CD14-positive monocyte (primary cell): ENCODE measurements around the gene ZNF81. TPM values are rescaled to one million over a fixed set of nuclear protein-coding genes. Genes with fewer than 3 reads are reported as not detected.

Experiments
- DNase-seq, 3 donors: peaks; one replicate each; pipeline ENCODE4 v3.0.0-alpha.2; 2011 to 2022
- H2AFZ ChIP-seq: 2 replicates; pipeline ENCODE4 v1.6.0; 2012; ENCODE audit warnings: mild to moderate bottlenecking, low read depth, low read length, inconsistent platforms; ENCODE audit not compliant: insufficient read depth, poor library complexity, severe bottlenecking
- H3K27ac ChIP-seq, 2 donors: 1 replicate in 1 of 2; 2 replicates in 1 of 2; pipeline ENCODE4 v1.5.1; 2012 to 2013; ENCODE audit warnings: low read length in 2 of 2, control low read depth in 1 of 2, inconsistent platforms in 1 of 2, low read depth in 1 of 2, mild to moderate bottlenecking in 1 of 2
- H3K27me3 ChIP-seq, 2 donors: one replicate each; pipeline versions ENCODE4 v1.6.0 to v1.6.1; 2011 to 2013; ENCODE audit warnings: low read length in 2 of 2; ENCODE audit not compliant: control insufficient read depth in 2 of 2, insufficient read depth in 2 of 2
- H3K36me3 ChIP-seq, 2 donors: replicated peaks in 1 of 2; 1 replicate in 1 of 2; 2 replicates in 1 of 2; pipeline versions ENCODE4 v1.5.1 to v1.6.1; 2012 to 2013; ENCODE audit warnings: low read length in 2 of 2, control low read depth in 1 of 2, inconsistent platforms in 1 of 2, mild to moderate bottlenecking in 1 of 2; ENCODE audit not compliant: insufficient read depth in 2 of 2, control insufficient read depth in 1 of 2
- H3K4me1 ChIP-seq, 2 donors: 1 replicate in 1 of 2; 2 replicates in 1 of 2; pipeline versions ENCODE4 v1.5.1 to v1.6.1; 2012 to 2013; ENCODE audit warnings: low read length in 2 of 2, control low read depth in 1 of 2, inconsistent platforms in 1 of 2, mild to moderate bottlenecking in 1 of 2, moderate library complexity in 1 of 2; ENCODE audit not compliant: insufficient read depth in 2 of 2, control insufficient read depth in 1 of 2
- H3K4me2 ChIP-seq: replicated peaks from 2 replicates; pipeline ENCODE3; 2012; ENCODE audit warnings: low read length, moderate library complexity, mild to moderate bottlenecking; ENCODE audit not compliant: poor library complexity, severe bottlenecking; ENCODE audit errors: extremely low read depth
- H3K4me3 ChIP-seq, 3 experiments: fragments of 200-600 bp in 1 of 3; sonication (generic) in 1 of 3; replicated peaks in 1 of 3; 1 replicate in 2 of 3; 2 replicates in 1 of 3; pipeline ENCODE4 v1.5.1; 2011 to 2013; ENCODE audit warnings: low read length in 3 of 3, mild to moderate bottlenecking in 3 of 3, control low read depth in 2 of 3, low read depth in 2 of 3, inconsistent platforms in 1 of 3, moderate library complexity in 1 of 3
- H3K79me2 ChIP-seq: 2 replicates; pipeline ENCODE4 v1.6.0; 2012; ENCODE audit warnings: mild to moderate bottlenecking, control low read depth, inconsistent platforms, low read length, moderate library complexity; ENCODE audit not compliant: insufficient read depth
- H3K9ac ChIP-seq: 2 replicates; pipeline ENCODE4 v1.6.0; 2017; ENCODE audit warnings: low read length, mild to moderate bottlenecking; ENCODE audit not compliant: insufficient read depth, poor library complexity, severe bottlenecking
- H3K9me3 ChIP-seq, 2 donors: replicated peaks in 1 of 2; 1 replicate in 1 of 2; 2 replicates in 1 of 2; pipeline versions ENCODE4 v1.5.1 to v1.6.1; 2012 to 2013; ENCODE audit warnings: low read length in 2 of 2, control low read depth in 1 of 2; ENCODE audit not compliant: control insufficient read depth in 1 of 2, insufficient read depth in 1 of 2
- H4K20me1 ChIP-seq: 2 replicates; pipeline ENCODE4 v1.6.0; 2012; ENCODE audit warnings: mild to moderate bottlenecking, low read length, control low read depth, moderate library complexity; ENCODE audit not compliant: insufficient read depth
- H3K27ac Mint-ChIP-seq, 7 donors: one replicate each; pipeline ENCODE4 v1.8.0; 2020; ENCODE audit warnings: mild to moderate bottlenecking in 7 of 7, mixed read lengths in 7 of 7, moderate library complexity in 6 of 7, inconsistent platforms in 2 of 7
- H3K27me3 Mint-ChIP-seq, 3 donors: one replicate each; pipeline ENCODE4 v1.8.0; 2021 to 2022; ENCODE audit warnings: low read depth in 3 of 3, mild to moderate bottlenecking in 3 of 3, mixed read lengths in 3 of 3, moderate library complexity in 3 of 3, inconsistent platforms in 1 of 3
- H3K36me3 Mint-ChIP-seq, 2 donors: one replicate each; pipeline ENCODE4 v1.8.0; 2020; ENCODE audit warnings: mixed read lengths in 2 of 2, inconsistent platforms in 1 of 2, mild to moderate bottlenecking in 1 of 2
- H3K4me1 Mint-ChIP-seq: one replicate; pipeline ENCODE4 v1.8.0; 2020; ENCODE audit warnings: mild to moderate bottlenecking, mixed read lengths
- H3K4me3 Mint-ChIP-seq, 2 donors: one replicate each; pipeline ENCODE4 v1.8.0; 2020; ENCODE audit warnings: mild to moderate bottlenecking in 2 of 2, mixed read lengths in 2 of 2, moderate library complexity in 1 of 2
- H3K9me3 Mint-ChIP-seq, 7 donors: one replicate each; pipeline ENCODE4 v1.8.0; 2020 to 2022; ENCODE audit warnings: mixed read lengths in 7 of 7, mild to moderate bottlenecking in 6 of 7, moderate library complexity in 6 of 7, inconsistent platforms in 2 of 7
- CTCF ChIP-seq: fragments of 200-600 bp; IDR thresholded peaks from one replicate; pipeline ENCODE4 v1.8.0; 2022; ENCODE audit warnings: antibody characterized with exemption, mild to moderate bottlenecking
- WGBS: methylation state at CpG from one replicate; pipeline ENCODE4 v1.1.5; 2013; ENCODE audit warnings: missing lambda C conversion rate; ENCODE audit not compliant: insufficient coverage; 5-methylcytosine and 5-hydroxymethylcytosine counted together
- intact Hi-C, 2 donors: fragments of 100-400 bp; cut with micrococcal nuclease; formaldehyde crosslinking; loops; one replicate each; pipeline versions ENCODE4 v1.15.0 to v1.15.1; 2023
- polyA plus RNA-seq, 3 donors: library from polyadenylated mRNA; depleted of rRNA in 1 of 3; unstranded in 2 of 3; stranded (reverse) in 1 of 3; fragments of 300-500 nt in 2 of 3; fragments of >200 nt in 1 of 3; fragmentation: Illumina TruSeq in 2 of 3; gene quantifications; 1 replicate in 2 of 3; 2 replicates in 1 of 3; pipeline ENCODE4 v1.2.3, GENCODE V29; 2012 to 2021

ZNF81 gene
- polyA plus RNA-seq, 3 donors, result 1.7 to 3.4 (median 2.4) TPM

- TF ChIP-seq CTCF, result no peak
- Histone ChIP-seq H3K9ac (no peak overlapping the region), H3K4me1 (no peaks in the 10 kb centered on the region), H3K36me3 (no peaks in the 10 kb centered on the region), H3K27me3 (no peaks in the 10 kb centered on the region), H2AFZ (no peak overlapping the region), H3K4me2 (no peak overlapping the region), H3K27ac (no peak overlapping the region), H3K79me2 (no peaks in the 10 kb centered on the region), H3K9me3 (no peaks in the 10 kb centered on the region), H3K4me3 (no peak overlapping the region), H4K20me1 (no peaks in the 10 kb centered on the region)
- no peaks in the 10 kb centered on the region for H3K4me1 Mint-ChIP-seq
- peaks cover 0 to 4% (median 0%) of the 10 kb centered on the region in 7 donors for H3K9me3 Mint-ChIP-seq
- no peak overlapping the region for H3K4me3 Mint-ChIP-seq
- WGBS, result 100% methylated on average over 5 of the region's 12 CpGs
- no peak for DNase-seq
- no peaks in the 10 kb centered on the region for H3K36me3 Mint-ChIP-seq
- intact Hi-C loops, result no loop called here
- H3K27me3 Mint-ChIP-seq, result peaks cover 0 to 2% (median 1%) of the 10 kb centered on the region in 3 donors
- no peak overlapping the region for H3K27ac Mint-ChIP-seq
Measured at GRCh38 chrX:47807548-47807947, 29.2 kb upstream of the ZNF81 start.

GRCh38 chrX:47808904-47809788 lies 27.6 kb upstream of the ZNF81 start:
- Mint-ChIP-seq H3K36me3 (no peaks in the 10 kb centered on the region), H3K27ac (no peak overlapping the region), H3K4me1 (no peaks in the 10 kb centered on the region), H3K27me3 (peaks cover 0 to 1% (median 0%) of the 10 kb centered on the region in 3 donors), H3K4me3 (no peak overlapping the region), H3K9me3 (peaks cover 0 to 3% (median 0%) of the 10 kb centered on the region in 7 donors)
- no peak overlapping the region for H3K4me3 ChIP-seq
- H3K36me3 ChIP-seq, result no peaks in the 10 kb centered on the region
- H4K20me1 ChIP-seq, result no peaks in the 10 kb centered on the region
- no peak overlapping the region for H3K27ac ChIP-seq
- H3K79me2 ChIP-seq, result no peaks in the 10 kb centered on the region
- no peak overlapping the region for H3K4me2 ChIP-seq
- no peak overlapping the region for H2AFZ ChIP-seq
- WGBS, result 100% methylated on average over 2 of the region's 9 CpGs
- intact Hi-C loops, result no loop called here
- no peaks in the 10 kb centered on the region for H3K27me3 ChIP-seq
- no peaks in the 10 kb centered on the region for H3K9me3 ChIP-seq
- no peak for DNase-seq
- TF ChIP-seq CTCF, result no peak
- no peak overlapping the region for H3K9ac ChIP-seq
- H3K4me1 ChIP-seq, result no peaks in the 10 kb centered on the region
